NCI-H446 (cell line): ENCODE data around the gene UBE2D1.

Source experiments
- DNase-seq, 2 experiments: peaks; one replicate each; lab custom pipeline; 2025; lab: John Stamatoyannopoulos, UW

Gene UBE2D1

DNA sequence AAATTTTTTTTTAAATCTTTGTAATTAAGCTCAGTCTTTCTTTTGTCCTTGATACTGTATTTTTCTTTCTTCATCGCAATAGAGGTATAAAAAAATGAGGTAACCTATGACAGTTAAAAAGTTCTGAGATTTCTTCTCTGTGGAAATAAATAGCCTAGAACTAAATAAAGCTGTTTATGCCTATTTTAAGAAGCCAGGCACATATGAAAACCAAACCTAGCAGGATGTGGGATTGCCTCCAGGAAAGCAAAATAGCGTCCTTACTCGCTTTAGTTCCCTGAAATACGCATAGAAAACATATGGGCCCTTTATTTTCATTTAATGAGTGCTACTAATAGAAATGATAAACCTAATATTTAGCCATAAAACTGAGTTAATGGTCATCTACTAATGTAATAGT, 6.6 kb downstream of the UBE2D1 start:
- no peak for DNase-seq

DNA sequence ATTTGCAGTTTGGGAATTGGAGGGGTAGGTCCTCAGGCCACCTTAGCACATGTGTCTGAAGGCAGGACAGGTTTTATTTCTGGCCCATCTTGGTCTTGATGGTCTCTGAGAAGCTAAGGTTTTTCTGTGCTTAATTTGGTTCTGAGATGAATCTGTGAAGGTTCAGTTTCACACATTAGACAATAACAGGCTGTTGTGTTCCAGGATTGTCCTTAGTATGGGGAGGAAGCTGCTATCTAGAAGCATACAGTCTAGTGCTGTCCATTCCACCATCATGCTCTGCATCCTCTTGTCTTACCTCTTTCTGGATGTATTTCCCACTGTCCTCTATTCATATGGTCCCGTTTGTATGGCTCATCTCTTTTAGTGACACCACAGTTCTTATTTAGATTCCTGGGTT, 7.1 kb downstream of the UBE2D1 start:
- no peak for DNase-seq

DNA sequence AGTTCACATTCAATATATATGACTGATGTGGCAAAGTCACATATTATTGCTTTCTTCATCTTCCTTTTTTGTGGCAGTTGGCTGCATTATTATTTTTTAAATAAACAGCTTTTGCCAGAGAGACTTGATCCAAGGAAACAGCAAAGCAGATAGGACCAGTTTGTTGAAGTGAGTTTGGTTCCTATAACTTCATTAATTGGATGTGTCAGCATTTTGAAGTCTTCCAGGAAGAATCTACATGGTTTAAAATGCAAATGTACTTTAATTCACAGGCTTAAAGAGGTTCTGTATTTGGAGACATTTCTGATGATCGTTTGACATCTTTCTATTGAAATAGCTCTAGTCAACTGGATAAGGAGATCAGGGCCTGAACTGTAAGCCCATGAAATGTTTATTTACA, 13.2 kb downstream of the UBE2D1 start:
- DNase-seq = no peak

DNA sequence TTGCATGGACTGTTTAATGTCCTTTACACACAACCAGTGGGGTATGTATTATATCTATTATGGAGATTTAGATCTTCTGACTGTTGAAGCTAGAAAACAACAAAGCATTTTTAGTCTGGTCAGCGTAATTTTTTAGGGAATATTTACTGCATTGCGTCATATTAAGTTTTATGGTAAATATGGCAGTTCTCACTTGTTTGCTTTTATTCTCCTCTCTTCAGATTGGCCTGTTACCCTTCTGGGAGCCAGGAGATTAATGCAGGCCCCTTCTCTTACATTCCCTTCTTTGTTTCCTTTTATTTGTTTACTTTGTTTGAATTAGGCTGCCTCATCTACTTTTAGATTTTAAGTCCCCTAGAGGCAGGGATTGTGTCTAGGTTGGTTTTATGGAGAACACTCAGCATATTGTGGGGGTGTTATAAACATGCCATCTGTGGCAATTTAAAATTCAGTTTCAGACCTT, 13.8 kb downstream of the UBE2D1 start:
- DNase-seq = no peak

DNA sequence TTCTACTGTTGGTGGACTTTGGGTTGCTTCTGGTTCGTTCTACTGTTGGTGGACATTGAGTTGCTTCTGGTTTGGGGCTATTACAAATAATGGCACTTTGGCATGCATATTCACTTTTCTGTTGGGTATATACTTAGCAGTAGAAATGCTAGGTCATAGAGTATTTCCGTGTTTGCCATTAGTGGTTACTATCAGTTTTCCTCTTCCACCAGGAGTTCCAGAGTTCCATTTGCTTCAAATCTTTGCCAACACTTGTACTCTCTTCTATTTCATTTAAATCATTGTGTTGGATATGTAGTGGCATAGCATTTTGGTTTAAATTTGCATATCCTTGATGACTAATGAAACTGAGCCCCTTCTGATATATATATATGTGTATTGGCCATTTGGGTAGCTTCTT, 15.2 kb downstream of the UBE2D1 start:
- DNase-seq = no peak

DNA sequence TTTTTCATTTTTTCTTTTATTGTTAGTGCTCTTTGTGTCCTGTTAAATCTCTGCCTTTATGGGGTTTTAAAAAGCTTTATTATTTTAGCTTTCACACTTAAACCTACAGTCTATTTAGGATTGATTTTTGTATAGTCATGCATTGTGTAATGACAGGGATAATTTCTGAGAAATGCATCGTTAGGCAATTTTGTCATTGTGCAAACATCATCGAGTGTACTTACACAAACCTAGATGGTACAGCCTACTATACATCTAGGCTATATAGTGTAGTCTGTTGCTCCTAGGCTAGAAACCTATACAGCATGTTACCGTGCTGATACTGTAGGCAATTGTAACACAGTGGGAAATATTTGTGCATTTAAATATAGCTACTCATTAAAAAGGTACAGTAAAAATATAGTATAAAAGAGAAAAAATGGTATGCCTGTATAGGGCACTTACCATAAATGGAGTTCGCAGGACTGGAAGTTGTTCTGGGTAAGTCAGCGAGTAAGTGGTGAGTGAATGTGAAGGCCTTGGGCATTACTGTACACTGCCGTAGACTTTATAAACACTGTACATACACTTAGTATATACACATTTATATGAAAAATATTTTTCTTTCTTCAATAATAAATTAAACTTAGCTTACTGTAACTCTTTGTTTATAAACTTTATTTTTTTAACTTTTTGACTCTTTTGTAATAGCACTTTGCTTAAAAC, 16.0 kb downstream of the UBE2D1 start:
- no peak for DNase-seq

DNA sequence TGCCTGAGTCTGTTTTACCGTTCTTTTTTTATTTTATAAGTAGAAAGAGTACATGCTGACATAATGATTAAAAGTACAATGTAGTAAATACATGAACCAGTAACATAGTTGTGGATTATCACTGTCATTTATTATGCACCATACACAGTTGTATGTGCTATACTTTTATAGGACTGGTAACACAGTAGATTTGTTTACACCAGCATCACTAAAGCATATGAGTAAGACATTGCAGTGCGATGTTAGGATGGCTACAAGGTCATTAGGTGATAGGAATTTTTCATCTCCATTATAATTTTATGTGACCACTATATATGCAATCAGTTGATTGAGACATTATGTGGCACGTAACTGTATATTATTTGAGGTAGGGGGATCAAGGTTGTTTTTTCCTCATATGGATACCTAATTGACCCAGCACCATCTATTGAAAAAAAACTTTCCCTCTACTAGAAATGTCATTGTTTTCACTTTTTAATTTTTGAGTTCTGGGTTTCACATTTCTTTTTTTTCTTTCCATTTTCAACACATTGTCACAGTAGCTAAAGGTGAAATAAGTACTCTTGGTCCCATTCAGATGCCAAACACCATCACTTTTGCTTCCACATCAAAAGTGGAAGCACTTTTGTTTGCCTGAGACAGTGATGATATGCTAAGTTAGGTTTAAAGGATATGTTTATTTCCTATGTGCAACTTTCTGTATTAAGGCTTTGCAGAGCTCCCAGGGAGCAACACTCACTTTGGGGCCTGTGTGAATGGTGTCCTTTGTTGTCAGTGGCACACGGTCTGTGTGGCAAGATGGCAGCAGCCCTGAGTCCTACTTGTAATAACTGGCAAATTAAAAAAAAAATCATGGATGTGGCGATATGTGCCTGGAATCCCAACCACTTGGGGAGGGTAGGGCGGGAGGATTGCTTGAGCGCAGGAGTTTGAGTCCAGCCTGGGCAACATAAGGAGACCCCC, 17.1 kb downstream of the UBE2D1 start:
- DNase-seq = no peak

DNA sequence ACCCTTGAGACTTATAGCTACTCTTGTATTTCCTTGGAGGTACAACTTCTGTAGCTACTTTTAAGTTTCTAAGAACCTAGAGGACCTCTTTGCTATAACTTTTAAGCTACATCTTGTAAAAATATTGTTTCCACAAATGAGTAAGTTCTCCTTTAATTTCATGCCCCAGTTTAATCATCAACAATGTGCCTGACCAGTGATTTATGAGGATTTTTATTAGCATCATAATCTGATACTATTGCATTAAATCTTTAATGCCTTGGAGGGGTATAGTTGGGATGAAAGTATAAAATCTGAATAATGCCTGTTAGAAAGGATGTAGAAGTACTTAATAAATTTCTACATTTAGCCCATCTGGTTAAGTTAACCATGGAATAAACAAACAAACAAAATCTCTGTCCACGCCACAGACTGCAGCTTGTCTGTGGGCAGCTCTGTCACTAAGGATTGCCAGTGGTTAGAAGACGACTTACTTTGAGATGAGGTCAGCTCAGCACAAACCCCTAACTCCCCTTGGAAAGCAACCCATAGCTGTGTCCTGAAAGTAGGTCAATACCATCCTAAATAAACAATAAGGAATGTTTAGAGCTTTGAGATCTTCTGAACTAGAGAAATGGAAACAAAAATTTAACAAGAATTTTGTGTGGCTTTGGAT, 18.3 kb downstream of the UBE2D1 start:
- DNase-seq = no peak

DNA sequence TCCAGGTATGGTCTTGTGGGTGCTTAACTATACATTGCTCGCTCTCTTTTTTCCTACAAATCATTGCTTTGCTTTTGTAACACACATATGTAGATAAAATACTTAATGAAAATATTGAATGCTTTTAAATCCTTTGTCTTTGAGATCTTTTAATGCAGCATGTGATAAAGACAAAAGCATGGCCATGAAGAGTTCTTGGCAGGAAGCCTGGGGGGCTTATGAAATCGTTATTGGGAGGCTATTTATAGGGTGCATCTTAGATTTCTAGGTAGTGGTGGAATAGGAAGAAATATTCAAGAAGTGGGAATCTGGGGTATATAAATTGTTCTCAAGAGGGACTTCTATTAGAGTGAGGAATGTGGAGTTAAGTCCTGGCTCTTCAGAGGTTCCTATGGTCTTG, 21.9 kb downstream of the UBE2D1 start:
- DNase-seq = no peak

DNA sequence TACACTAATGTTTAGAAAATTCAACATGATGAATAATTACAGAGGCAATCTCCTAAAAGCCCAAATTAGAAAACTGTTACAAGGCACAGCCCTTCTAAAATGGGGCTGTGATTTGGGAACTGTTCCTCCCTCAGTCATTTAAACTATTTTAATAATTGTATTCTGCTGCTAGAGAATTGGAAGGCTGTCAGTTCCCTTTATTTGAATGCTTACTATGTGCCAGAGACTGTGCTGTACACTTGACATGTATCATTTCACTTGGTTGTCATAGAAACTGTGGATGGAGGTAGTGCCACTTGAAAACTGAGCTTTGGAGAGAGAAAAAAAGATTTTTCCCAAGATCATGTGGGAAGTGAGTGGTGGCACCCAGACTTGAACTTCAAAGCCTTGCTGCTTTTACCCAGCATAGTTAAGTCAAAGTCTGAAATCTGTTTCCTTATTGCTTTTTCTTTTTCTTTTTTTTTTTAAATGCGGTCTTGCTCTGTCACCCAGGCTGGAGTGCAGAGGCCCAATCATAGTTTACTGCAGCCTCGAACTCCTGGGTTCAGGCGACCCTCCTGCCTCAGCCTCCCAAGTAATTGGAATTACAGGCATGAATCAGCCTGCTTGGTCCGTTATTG, 23.6 kb downstream of the UBE2D1 start:
- DNase-seq = no peak

DNA sequence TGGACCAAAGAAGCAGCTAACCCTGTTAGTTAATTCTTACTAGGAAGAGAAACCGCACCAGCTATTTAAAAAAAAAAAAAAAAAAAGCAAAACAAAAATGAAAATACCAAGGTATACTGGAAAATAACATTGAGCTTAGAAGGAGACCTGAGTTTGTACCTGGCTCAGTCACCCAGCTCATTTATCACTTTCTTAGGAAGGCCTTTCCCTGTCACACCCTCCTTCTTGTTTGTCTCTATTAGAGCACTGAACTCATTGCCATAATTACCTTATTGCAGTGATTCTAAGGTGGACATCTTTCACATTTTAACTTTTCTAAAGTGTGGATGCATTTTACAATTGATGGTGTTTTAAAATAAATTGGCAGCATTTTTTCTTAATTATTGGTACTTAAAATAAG, 24.1 kb downstream of the UBE2D1 start:
- DNase-seq = no peak

DNA sequence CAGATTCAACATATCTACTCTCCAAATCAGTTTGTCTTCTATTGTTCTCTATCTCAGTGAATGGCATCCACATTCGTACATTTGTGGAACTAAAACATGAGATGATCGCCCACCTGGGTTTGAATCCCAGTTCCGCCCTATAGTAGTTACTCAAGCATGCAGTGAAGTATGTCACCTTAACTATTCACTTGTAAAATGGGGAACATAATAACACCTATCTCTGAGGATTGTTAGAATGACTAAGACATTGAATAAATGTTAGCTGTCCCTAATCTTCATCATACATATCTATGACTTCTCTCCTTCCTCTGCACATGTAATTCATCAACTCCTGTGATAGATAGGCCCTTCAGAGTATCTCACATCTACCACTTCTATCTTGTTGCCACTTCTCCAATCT, 24.7 kb downstream of the UBE2D1 start:
- no peak for DNase-seq

DNA sequence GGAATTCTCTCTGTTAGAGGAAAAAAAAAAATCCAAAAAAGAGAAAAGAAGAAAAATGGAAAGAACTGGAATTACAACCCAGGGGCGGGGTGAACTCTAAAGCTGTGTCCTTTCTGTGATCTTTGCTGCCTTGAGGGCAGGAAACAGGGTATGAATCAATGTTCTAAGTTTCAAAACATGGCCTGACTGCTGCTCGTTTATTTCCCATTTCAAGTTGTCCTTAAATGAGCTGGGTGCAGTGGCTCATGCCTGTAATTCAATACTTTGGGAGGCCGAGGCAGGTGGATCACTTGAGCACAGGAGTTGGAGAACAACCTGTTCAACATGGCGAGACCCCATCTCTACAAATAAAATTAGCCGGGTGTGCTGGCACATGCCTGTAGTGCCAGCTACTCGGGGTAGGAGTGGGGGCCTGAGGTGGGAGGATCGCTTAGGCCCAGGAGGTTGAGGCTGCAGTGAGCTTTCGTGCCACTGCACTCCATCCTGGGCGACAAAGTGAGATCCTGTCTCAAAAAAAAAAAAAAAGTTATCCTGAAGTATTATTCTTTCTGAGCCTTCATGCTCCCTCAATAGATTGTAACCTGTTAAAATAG, 25.7 kb downstream of the UBE2D1 start:
- no peak for DNase-seq

DNA sequence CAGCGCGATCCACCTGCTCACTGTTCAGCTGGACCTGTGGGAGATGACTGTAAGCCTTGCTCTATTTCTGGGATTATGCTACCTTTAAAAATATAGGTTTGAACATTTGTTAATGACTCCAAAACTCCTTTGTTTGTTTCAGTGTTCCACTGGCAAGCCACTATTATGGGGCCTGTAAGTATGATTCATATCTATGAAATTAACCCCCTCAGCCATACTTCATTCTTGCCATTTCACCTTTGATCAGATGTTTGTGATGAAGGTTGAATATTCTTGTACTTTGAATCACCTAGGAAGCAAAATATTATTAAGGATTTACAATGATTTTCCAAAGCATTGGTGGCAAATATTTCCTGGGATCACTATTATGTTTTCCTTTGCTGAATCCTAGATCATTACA, 26.5 kb downstream of the UBE2D1 start:
- DNase-seq = no peak

DNA sequence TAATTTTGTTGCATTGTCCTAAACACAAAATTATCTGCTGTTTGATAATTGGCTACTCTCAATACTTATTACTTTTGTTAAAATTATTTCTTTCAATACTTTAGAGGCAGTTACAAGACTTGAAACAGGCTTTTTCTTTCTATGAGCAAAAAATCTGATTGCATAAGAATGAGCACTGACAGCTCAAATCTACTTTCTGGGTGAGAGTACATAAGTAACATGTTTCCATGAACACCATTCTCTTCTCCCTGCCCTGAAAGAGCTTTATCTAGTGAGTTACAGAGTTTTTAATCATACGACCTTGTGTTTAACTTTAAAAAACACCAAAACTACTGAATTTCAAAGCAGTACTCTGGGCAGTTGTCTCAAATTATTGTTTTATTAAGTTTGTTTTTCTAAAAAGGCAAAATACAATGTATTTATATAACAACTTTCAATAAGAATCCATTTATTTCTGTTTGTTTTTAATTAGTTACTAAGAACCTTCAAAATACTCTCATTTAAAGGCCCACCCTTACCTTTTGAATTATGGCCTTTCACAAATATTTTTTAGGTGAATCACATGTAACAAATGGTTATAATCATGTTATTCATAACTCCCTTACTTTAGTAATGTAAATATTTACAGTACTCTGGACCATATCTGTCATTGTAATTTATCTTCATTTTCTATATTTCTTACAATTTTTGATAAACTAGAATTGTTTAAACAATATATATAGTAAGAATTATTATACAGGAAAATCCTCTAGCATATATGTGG, 27.4 kb downstream of the UBE2D1 start:
- no peak for DNase-seq

DNA sequence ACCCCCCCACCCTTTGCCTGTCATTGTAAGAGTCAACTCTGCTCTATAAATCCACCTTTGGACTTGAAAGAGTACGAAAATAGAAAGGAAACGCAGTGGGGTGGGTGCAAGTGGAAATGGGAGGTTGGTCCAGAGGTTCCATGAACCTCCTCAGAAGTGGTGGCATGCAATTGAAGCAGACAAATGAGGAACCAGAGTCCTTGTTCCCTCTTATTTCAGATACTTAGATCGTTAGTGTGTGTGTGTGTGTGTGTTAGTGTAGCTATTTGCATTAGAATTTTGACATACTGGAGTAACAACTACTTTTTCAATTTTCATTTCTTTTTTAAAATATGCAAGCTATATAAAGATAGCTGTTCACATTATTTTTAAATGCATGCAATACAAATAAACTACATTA, 32.3 kb downstream of the UBE2D1 start:
- no peak for DNase-seq

DNA sequence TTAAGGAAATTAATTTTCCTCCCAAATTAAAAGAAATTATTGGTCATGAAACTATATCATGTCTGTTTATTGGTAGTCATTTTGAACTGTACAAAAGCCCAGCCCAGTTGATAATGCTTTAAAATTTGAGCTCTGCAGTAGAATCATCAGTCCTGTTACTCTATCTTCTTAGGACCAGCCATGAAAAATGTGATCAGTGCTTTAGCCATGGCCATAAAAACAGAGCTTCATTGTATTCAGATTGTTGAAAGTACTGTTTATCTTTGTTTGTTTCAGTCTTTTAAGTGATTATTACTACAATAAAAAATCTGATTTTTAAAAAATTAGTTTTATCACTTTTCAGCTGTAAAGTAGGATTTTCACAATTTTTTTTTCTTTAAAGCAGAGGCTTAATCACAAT, 36.7 kb downstream of the UBE2D1 start:
- no peak for DNase-seq

DNA sequence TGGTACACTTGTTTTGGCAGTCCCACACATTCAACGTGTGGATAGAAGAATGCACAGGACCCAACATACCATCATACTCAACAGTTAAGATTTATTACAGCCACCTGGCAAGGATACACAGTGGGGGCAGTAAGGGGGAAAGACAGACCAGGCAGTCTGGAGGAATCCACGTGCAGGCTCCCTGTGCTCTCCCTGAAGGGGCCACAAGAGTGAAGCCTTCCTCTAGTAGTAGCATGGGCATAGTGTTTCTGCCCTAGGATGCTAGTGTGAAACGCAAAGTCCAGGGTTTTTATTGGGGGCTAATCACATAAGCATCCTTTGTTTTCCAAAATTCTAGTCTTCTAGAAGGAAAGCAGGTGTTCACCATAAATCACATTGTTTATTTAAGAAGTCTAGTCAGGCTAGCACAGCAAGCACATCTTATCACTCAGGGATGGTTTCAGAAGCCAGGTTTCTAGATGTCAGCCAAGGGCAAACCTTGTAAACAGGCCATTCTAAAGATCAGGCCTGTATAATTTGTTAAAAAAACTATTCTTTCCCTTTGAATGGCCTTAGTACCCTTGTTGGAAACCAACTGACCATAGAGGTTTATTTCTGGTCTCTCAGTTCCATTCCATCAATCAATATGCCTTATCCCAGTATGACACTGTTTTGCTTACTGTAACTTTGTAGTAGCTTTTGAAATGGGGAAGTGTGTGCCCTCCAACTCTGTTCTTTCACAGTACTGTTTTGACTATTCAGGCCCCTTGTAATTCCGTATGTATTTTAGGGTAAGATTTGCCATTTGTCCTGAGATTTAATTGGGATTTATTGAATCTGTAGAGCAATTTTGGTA, 38.0 kb downstream of the UBE2D1 start:
- no peak for DNase-seq

DNA sequence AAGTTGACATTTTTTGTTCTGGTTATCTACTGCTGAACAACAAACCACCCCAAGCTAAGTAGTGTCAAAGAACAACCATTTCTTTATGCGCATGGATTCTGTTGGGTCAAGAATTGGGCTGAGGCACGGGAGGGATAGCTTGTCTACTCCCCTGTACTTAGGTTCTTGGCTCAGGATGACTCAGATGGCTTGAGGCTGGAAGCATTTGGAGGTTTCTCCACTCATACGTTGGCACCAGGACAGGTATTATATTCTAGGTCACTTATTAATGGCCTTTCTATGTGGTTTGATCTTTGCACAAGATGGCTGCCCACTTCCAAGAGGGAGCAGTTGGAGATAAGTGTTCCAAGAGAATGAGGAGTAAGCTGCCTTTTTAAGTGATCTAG, 38.6 kb downstream of the UBE2D1 start:
- no peak for DNase-seq

DNA sequence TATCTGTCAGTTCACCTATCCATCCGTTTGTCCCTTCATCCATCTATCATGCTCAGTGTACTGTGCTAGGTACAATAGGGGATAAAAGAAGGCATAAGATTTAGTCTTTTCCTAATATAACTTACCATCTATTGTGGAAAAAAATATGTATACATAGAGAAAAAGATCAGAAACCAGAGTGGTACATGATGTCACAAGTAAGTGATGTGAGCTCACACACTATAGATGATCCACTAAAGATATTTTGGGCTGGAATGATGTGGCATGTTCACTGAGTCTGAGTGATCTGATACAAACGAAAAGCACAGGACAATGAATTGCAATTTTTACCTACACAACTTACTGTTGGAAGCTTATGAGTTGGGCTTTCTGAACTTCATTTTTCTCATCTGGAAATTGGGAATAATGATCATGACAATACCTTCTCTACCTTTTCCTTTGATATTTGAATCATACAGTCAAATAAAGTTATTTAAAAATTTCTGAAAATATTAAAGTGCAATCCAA, 47.7 kb downstream of the UBE2D1 start:
- DNase-seq = no peak
